AG08396 (cell line): ENCODE measurements around the gene AHSG.

Experiments
- DNase-seq: peaks from one replicate; pipeline ENCODE4 v3.0.0; 2012; ENCODE audit warnings: low spot score, mixed read lengths

The AHSG gene

DNA sequence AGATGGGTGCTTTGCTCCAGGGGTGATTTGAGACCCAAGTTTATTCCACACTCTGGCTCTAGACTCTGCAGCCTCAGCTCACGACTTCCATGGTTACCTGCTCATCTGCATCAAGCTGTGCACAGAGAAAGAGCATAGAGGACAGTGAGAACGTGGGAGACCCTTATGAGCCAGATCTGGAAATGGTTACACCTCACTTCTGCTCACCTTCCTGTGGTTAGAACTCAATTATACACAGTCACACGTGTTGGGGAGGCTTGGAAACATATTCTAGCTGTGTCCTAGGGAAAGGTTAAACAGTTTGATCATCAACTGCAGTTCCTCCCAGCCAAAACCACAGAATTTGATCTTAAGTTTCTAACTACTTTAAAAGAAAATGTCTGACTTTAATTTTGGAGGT, 29.2 kb downstream of the AHSG start:
- no peak for DNase-seq

DNA sequence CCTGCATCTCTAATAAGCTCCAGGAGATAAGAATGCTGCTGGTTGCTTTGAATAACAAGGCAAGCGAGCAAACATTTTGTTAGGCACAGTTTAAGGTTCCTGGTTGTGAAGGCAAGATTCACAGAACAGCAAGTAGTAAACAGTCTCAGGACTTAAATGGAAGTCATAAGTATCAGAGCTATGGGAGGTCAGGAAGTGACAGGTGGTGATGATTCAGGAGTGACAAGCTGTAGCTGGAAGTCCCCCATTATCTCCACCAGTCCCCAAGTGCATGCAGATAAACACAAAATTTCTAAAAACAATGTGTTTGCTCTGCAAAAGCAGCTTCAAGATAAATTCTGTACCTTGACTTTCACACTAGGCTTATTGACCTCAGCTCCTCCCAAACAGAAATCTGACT, 30.6 kb downstream of the AHSG start:
- DNase-seq: no peak

DNA sequence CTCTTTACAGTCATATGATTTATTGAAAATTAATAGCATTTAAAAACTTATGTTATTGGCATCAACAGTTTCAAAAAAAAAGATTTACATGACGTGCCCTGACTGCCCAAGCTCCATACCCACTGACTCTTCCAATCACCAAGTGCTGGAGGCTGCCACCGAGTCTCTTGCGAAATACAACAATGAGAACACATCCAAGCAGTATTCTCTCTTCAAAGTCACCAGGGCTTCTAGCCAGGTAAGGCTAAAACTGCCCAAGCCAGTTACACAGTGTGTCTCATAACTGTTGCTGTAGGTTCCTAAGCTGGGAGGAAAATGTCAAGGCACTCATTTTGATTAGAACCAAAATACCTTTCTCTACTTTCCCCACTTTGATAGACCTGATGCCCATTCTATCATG, 31.8 kb downstream of the AHSG start:
- DNase-seq: no peak

GRCh38 chr3:186646106-186646505, 33.2 kb downstream of the AHSG start:
- DNase-seq: no peak

- DNase-seq: no peak
These were observed 34.0 kb downstream of the AHSG start for GRCh38 chr3:186646841-186647240.

- DNase-seq: no peak
These were observed 36.0 kb downstream of the AHSG start for GRCh38 chr3:186648851-186649250.

DNA sequence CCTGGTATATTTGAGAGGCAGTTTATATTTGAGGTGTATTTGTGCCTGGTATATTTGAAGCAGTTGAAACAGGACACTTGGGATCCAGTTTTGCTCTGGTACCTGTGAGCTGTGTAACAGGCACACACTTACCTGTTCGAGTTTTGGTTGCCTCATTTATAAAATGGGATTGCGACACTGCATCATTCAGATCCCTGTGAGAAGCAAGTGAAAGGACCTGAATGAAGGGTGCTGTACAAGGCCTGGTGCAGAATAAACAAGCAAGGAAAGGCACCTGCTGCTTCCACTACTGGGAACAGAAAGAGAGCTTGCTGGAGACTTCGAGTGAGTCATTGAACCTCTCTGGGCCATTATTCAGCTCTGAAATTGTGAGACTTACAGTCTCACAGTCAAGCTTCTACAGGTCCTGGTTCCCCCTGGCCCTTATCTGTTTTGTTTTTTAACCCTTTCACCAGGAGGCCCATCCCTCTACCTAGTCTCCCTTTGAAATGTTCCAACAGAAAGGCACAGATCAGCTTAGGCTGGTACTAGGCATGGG, 38.9 kb downstream of the AHSG start:
- DNase-seq: no peak

GRCh38 chr3:186653080-186653707, 40.3 kb downstream of the AHSG start:
- no peak for DNase-seq

GRCh38 chr3:186653984-186654383, 41.1 kb downstream of the AHSG start:
- no peak for DNase-seq

DNA sequence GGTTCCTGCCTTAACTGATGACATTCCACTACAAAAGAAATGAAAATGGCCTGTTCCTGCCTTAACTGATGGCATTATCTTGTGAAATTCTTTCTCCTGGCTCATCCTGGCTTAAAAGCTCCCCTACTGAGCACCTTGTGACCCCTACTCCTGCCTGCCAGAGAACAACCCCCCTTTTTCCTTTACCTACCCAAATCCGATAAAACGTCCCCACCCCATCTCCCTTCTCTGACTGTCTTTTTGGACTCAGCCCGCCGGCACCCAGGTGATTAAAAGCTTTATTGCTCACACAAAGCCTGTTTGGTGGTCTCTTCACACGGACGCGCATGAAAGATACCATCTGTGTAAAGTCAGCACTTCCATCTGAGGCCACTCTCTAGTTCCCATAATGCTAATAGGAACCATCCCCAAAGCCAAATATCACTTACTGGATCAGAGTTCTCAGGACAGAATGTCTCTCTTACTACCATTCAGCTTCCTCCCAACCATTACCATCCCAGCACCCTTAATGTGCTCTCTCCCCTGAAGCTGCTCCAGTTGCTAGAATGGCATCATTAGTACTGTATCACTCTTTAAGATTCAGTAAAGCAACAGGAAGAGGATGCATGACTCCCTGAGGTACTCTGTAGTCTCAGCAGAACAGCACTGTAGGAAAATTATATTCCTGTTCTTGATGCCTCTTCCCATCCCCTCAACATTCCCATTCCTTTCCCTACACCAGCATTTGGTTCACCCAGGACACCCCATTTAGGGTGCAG, 50.7 kb downstream of the AHSG start:
- DNase-seq: no peak

DNA sequence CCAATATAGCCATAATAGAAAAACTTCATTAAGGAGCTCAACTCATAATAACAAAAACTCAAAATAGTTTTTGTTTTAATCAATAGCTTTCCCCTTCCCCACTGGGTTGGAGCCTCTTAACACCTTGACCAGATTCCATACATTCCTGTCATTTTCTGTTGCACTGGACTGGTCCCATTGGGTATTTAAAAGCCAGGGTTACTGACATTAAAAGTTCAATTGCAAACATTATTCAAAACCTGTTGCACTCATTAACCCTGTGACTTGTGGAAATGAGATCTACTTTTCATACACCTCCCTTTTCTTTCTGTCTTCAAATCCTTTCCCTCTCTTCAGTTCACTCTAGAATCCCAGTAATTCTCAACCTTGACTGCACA, 51.2 kb downstream of the AHSG start:
- DNase-seq: no peak

DNA sequence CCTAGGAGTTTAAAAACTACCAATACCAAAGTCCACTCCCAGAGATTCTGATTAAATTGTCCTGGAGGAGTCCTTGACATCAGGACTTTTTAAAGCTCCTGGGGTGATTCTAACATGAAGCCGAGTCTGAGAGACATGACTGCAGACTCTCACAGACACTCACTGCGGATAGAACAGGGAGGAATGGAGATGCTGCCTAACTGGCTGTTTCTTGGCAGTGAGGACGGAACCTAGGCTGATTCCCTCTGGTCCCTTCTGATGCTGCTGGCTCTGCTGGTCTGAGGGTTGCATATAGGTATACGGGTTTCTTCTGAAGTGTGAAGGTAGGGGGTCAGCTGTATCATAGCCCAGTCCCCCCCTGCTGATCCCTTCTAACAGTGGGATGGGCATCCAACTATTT, 51.6 kb downstream of the AHSG start:
- DNase-seq: no peak

GRCh38 chr3:186665625-186666188, 52.8 kb downstream of the AHSG start, which contains the start of gene HRG:
HRG (plus strand) TSS chr3:186666014; CDS start chr3:186666032, 18 bp downstream.
- no peak for DNase-seq

GRCh38 chr3:186668426-186668825, 55.6 kb downstream of the AHSG start:
- no peak for DNase-seq

- no peak for DNase-seq
These were observed 56.7 kb downstream of the AHSG start for GRCh38 chr3:186669378-186670084.

- no peak for DNase-seq
These were observed 57.3 kb downstream of the AHSG start for GRCh38 chr3:186670155-186670554.
